ENCODE data around the gene CGNL1. TPM values are rescaled to one million over a fixed set of nuclear protein-coding genes. Genes with fewer than 3 reads are reported as not detected.

Gene CGNL1
- polyA plus RNA-seq, 1 of the 3 experiments (the other 2 are of a cell fraction): 0.23 TPM

DNA sequence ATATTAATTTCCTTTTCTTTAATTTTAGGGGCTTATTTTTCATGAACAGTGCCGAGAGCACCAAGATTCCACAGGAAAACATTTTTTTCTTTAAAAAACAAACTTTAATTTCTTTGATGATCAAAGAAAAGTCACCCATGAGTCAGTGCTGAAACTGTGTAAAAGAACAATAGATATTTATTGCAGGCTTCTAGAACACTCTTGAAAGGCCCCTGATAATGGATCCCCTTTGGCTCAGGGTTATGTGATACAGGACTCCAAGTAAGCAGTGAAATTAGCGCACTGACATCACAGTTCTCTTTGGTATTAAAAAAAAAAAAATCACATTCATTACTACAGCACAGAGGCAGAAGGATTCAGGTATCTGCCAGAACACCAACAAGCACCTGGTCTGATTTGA is 149.3 kb downstream of the CGNL1 start (continued):
- no peak for TF ChIP-seq MEF2A (IDR thresholded peaks at IDR 0.05; ENCODE audit: borderline replicate concordance, low read depth)
- no peak for TF ChIP-seq RCOR1 (IDR thresholded peaks at IDR 0.05; ENCODE audit: low read length)
- no peak for TF ChIP-seq JUND (IDR thresholded peaks at IDR 0.05)
- no peak for TF ChIP-seq IRF3 (IDR thresholded peaks at IDR 0.05; ENCODE audit: low read depth, low read length)
- TF ChIP-seq SIN3A (IDR thresholded peaks at IDR 0.05; ENCODE audit: borderline replicate concordance, low read depth, low read length): no peak

DNA sequence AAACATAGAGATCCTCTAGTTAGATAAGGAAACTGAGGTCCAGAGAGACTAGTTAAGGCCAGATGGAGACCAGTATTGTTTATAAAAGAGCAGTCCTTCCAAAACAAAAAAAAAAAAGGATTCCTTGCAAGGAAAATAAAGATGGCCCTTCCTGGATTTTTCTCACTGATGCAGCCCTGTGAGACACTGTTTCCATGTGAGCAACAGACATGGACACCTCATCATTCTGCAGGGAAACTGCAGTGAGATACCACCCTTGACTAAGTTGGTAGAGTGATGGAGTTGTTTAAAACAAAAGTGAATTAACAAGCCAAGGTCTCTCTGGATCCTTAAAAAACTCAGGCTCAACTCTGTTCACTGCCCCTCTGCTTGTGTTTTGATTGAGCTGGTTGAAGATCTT is 149.8 kb downstream of the CGNL1 start:
- no peaks in the 10 kb centered on the region for H3K27me3 ChIP-seq (ENCODE audit: insufficient read depth)
- no peak for TF ChIP-seq MAX (IDR thresholded peaks at IDR 0.05; ENCODE audit: low read depth)
- TF ChIP-seq GABPA (IDR thresholded peaks at IDR 0.05; ENCODE audit: low read depth): no peak
- no peak for TF ChIP-seq IRF3 (IDR thresholded peaks at IDR 0.05; ENCODE audit: low read depth, low read length)
- no peak overlapping the region for H3K9ac ChIP-seq
- H3K9me3 ChIP-seq: no peaks in the 10 kb centered on the region
- no peak overlapping the region for H3K4me2 ChIP-seq
- CTCF ChIA-PET: interaction anchor here (1.3 to 14.5 kb wide), 7 partner anchors 11 to 704 kb away, joined by 3 to 447 read pairs (median 17); no protein-coding TSS in a partner anchor
- no peaks in the 10 kb centered on the region for H3K36me3 ChIP-seq (replicated peaks in 1 of 2; ENCODE audit: control insufficient read depth in 1 of 2, insufficient read depth in 2 of 2, low read length in 1 of 2)
- H2AFZ ChIP-seq (ENCODE audit: low read depth): peak overlapping the region; percentile 52; the same call in 1 of the 2 replicates
- H3K4me3 ChIP-seq (ENCODE audit: low read depth in 2 of 2, low read length in 1 of 2): no peak overlapping the region
- POLR2A ChIA-PET: no interaction called here
- peaks cover 0 to 10% of the 10 kb centered on the region in 2 experiments; a peak in 1 of 4 replicates for H3K4me1 ChIP-seq (ENCODE audit: control insufficient read depth in 1 of 2, insufficient read depth in 2 of 2, low read depth in 1 of 2, low read length in 1 of 2)
- H3K79me2 ChIP-seq (ENCODE audit: insufficient read depth): no peaks in the 10 kb centered on the region
- DNase-seq: no peak
- no peaks in the 10 kb centered on the region for H4K20me1 ChIP-seq (ENCODE audit: insufficient read depth)
- no peaks in the 10 kb centered on the region for H3K9me2 ChIP-seq
- no peak overlapping the region for H3K27ac ChIP-seq (ENCODE audit: low read depth in 2 of 2, low read length in 1 of 2)
- H3F3A ChIP-seq (replicated peaks; ENCODE audit: insufficient read depth): no peaks in the 10 kb centered on the region

DNA sequence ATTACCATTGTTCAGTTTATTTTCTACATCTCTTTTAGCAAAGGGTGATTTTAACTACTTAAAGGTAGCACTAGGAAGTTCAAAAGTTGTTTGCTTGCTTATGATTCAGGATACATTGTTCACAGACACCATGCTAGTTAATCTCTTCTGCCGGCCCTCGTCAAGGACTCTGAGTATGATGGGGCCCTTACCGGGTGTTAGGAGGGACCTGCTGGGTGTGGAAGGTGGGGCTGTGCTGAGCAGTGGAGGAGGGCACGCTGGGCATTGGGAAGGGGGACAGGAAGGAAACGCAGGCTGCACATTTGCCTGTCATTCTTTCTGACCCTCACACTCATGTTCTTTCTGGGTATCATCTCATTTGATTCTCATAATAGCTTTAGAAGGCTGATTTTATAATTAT is 150.3 kb downstream of the CGNL1 start:
- no peak for DNase-seq
- no peak overlapping the region for H3K27ac ChIP-seq (ENCODE audit: low read depth in 2 of 2, low read length in 1 of 2)
- peaks cover 0 to 10% of the 10 kb centered on the region in 2 experiments; a peak in 1 of 4 replicates for H3K4me1 ChIP-seq (ENCODE audit: control insufficient read depth in 1 of 2, insufficient read depth in 2 of 2, low read depth in 1 of 2, low read length in 1 of 2)
- ChIA-PET CTCF (interaction anchor here (0.8 to 14.5 kb wide), 17 partner anchors 7 to 705 kb away, joined by 3 to 447 read pairs (median 5); no protein-coding TSS in a partner anchor), POLR2A (interaction anchor here (1.7 kb wide), 1 partner anchor 186 kb away, joined by 5 read pairs; no protein-coding TSS in a partner anchor)
- H3K9me2 ChIP-seq: no peaks in the 10 kb centered on the region
- H4K20me1 ChIP-seq (ENCODE audit: insufficient read depth): no peaks in the 10 kb centered on the region
- no peaks in the 10 kb centered on the region for H3K36me3 ChIP-seq (replicated peaks in 1 of 2; ENCODE audit: control insufficient read depth in 1 of 2, insufficient read depth in 2 of 2, low read length in 1 of 2)
- WGBS (ENCODE audit: low lambda C conversion rate): 80% methylated on average over 5 of the region's 5 CpGs
- no peak for TF ChIP-seq MAX (IDR thresholded peaks at IDR 0.05; ENCODE audit: low read depth)
- TF ChIP-seq RFX5 (IDR thresholded peaks at IDR 0.05; ENCODE audit: low read length): no peak
- TF ChIP-seq SIN3A (IDR thresholded peaks at IDR 0.05; ENCODE audit: borderline replicate concordance, low read depth, low read length): no peak
- TF ChIP-seq USF2 (IDR thresholded peaks at IDR 0.05; ENCODE audit: borderline replicate concordance, low read depth, low read length): no peak
- no peak for TF ChIP-seq TEAD4 (IDR thresholded peaks at IDR 0.05; ENCODE audit: borderline replicate concordance, insufficient read depth)
- no peak for TF ChIP-seq GABPA (IDR thresholded peaks at IDR 0.05; ENCODE audit: low read depth)
- no peaks in the 10 kb centered on the region for H3K27me3 ChIP-seq (ENCODE audit: insufficient read depth)
- no peaks in the 10 kb centered on the region for H3K79me2 ChIP-seq (ENCODE audit: insufficient read depth)
- H3K9ac ChIP-seq: no peak overlapping the region
- no peaks in the 10 kb centered on the region for H3K9me3 ChIP-seq
- H2AFZ ChIP-seq (ENCODE audit: low read depth): no peak overlapping the region
- H3K4me2 ChIP-seq: no peak overlapping the region
- no peak overlapping the region for H3K4me3 ChIP-seq (ENCODE audit: low read depth in 2 of 2, low read length in 1 of 2)
- no peaks in the 10 kb centered on the region for H3F3A ChIP-seq (replicated peaks; ENCODE audit: insufficient read depth)
